Thoracic aorta (tissue), 2 donors: ENCODE measurements around the gene TEX29. TPM values are rescaled to one million over a fixed set of nuclear protein-coding genes. Genes with fewer than 3 reads are reported as not detected.
A peak's percentile ranks its signal among the peaks of the same experiment; 100 is the strongest.

Experiments used
- ATAC-seq: fragments of 150-250 bp; one replicate; pipeline ENCODE4 v1.8.0; 2017; ENCODE audit warnings: low read depth; ENCODE audit not compliant: insufficient number of reproducible peaks, low FRiP score
- DNase-seq: peaks from one replicate; pipeline ENCODE4 v3.0.0-alpha.2; 2020; ENCODE audit warnings: low spot score
- H3K27ac ChIP-seq, 2 donors: fragments of 200-600 bp; sonication (generic); 1 replicate in 1 of 2; 2 replicates in 1 of 2; pipeline ENCODE4 v1.5.1; 2016; ENCODE audit warnings: mild to moderate bottlenecking in 2 of 2, moderate library complexity in 2 of 2
- H3K27me3 ChIP-seq: fragments of 200-600 bp; sonication (generic); replicated peaks from 2 replicates; pipeline ENCODE4 v1.6.0; 2016; ENCODE audit warnings: mild to moderate bottlenecking; ENCODE audit not compliant: insufficient read depth
- H3K36me3 ChIP-seq: fragments of 200-600 bp; sonication (generic); one replicate; pipeline ENCODE4 v1.5.1; 2016
- H3K4me1 ChIP-seq, 2 donors: fragments of 200-600 bp; sonication (generic); 1 replicate in 1 of 2; 2 replicates in 1 of 2; pipeline versions ENCODE4 v1.5.1 to v1.6.0; 2016; ENCODE audit warnings: low read depth in 2 of 2, mild to moderate bottlenecking in 1 of 2; ENCODE audit not compliant: control insufficient read depth in 1 of 2
- H3K4me3 ChIP-seq: fragments of 200-600 bp; sonication (generic); 2 replicates; pipeline ENCODE4 v1.5.1; 2016; ENCODE audit warnings: mild to moderate bottlenecking
- H3K9me3 ChIP-seq: fragments of 200-600 bp; sonication (generic); 2 replicates; pipeline ENCODE4 v1.5.1; 2016
- total RNA-seq, 2 donors: library from RNA; depleted of rRNA; stranded (reverse); fragments of >200 nt; gene quantifications; one replicate each; pipeline versions ENCODE4 v1.1.0 to v1.2.3, GENCODE V29; 2016
- TF ChIP-seq, protein P1 (sequence below): fragments of 200-600 bp; sonication (generic); IDR thresholded peaks from one replicate; pipeline ENCODE4 v1.5.1; 2019; ENCODE audit warnings: antibody characterized with exemption

Gene TEX29
- total RNA-seq, 2 donors from 2014 or later = not detected

DNA sequence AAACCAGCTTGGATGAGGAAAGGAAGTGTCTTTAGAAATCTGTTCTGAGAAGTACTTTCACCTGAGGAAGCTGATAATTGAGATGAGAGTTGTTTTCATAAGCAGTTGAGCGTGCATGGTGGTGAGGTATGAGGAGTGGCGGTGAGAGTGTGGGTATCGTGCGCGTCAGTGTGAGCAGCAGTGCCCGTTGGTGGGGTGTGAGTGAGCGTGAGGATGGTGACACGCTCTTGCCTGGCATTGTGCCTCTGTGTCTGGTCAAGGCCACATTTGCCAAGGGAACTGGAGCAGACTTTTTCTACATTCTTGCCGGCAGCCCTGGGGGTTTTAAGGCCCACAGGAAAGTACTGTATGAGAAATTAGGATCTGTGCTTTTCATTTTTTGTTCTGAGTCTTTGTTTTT, 36.5 kb upstream of the TEX29 start:
- no peak overlapping the region for H3K4me3 ChIP-seq
- no peaks in the 10 kb centered on the region for H3K9me3 ChIP-seq
- H3K27ac ChIP-seq = peak overlapping the region; percentile 88 to 91
- peaks cover 39% of the 10 kb centered on the region for H3K36me3 ChIP-seq
- H3K27me3 ChIP-seq = no peaks in the 10 kb centered on the region
- ATAC-seq = no peak
- TF ChIP-seq, protein P1, sequence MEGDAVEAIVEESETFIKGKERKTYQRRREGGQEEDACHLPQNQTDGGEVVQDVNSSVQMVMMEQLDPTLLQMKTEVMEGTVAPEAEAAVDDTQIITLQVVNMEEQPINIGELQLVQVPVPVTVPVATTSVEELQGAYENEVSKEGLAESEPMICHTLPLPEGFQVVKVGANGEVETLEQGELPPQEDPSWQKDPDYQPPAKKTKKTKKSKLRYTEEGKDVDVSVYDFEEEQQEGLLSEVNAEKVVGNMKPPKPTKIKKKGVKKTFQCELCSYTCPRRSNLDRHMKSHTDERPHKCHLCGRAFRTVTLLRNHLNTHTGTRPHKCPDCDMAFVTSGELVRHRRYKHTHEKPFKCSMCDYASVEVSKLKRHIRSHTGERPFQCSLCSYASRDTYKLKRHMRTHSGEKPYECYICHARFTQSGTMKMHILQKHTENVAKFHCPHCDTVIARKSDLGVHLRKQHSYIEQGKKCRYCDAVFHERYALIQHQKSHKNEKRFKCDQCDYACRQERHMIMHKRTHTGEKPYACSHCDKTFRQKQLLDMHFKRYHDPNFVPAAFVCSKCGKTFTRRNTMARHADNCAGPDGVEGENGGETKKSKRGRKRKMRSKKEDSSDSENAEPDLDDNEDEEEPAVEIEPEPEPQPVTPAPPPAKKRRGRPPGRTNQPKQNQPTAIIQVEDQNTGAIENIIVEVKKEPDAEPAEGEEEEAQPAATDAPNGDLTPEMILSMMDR = no peak
- H3K4me1 ChIP-seq = peaks cover 23 to 58% of the 10 kb centered on the region in 2 donors
- no peak for DNase-seq

GRCh38 chr13:111284565-111284964, 35.9 kb upstream of the TEX29 start:
- peaks cover 23 to 58% of the 10 kb centered on the region in 2 donors for H3K4me1 ChIP-seq
- peak overlapping the region; percentile 88 to 91 for H3K27ac ChIP-seq
- ATAC-seq = no peak
- peaks cover 44% of the 10 kb centered on the region for H3K36me3 ChIP-seq
- H3K9me3 ChIP-seq = no peaks in the 10 kb centered on the region
- TF ChIP-seq, protein P1 = no peak
- no peaks in the 10 kb centered on the region for H3K27me3 ChIP-seq
- no peak overlapping the region for H3K4me3 ChIP-seq
- no peak for DNase-seq

DNA sequence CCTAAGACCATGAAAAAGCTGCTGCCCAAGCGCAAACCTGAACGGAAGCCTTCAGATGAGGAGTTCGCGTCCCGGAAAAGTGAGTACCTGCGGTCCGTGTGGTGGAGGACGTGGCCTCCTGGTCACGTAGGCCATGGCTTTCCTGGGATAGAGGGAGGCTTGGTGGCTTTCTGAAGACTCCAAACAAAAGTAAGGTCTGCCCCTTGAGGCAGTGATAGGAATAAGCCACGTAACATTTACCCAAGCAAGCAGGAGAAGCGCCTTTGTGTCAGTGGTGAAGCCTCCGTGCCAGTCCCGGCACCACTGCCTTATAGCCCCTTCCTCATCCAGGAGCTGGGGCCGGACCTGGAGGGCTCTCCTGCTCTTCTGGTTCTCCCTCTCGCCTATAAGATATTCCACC, 34.3 kb upstream of the TEX29 start:
- TF ChIP-seq, protein P1 = no peak
- Histone ChIP-seq H3K9me3 (no peaks in the 10 kb centered on the region), H3K4me3 (no peak overlapping the region), H3K27ac (no peak overlapping the region), H3K36me3 (peaks cover 57% of the 10 kb centered on the region), H3K27me3 (no peaks in the 10 kb centered on the region), H3K4me1 (peaks cover 17 to 45% of the 10 kb centered on the region in 2 donors)
- ATAC-seq (no peak), DNase-seq (no peak)

DNA sequence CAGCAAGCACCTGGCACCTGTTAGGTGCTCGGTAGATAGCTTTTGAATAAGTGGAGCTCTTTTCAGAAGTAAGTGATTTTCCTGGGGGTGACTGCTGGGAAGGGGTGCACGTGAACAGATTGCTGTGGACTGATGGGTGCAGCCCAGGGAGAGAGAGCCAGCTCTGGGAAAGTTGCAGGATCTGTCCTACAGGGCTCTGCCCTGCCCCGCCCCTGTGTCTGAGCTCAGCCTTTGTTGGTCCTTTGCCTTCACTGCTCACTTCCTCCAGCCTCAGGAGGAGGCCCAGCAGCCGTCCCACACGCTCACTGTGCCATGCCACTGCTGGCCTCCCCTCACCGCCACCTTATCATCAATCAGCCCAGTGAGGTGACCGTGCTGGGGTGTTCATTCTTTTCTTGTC, 33.7 kb upstream of the TEX29 start:
- H3K36me3 ChIP-seq = peaks cover 58% of the 10 kb centered on the region
- ATAC-seq = no peak
- H3K4me1 ChIP-seq = peaks cover 17 to 39% of the 10 kb centered on the region in 2 donors
- DNase-seq = no peak
- H3K27me3 ChIP-seq = no peaks in the 10 kb centered on the region
- TF ChIP-seq, protein P1 = no peak
- no peaks in the 10 kb centered on the region for H3K9me3 ChIP-seq
- H3K4me3 ChIP-seq = no peak overlapping the region
- H3K27ac ChIP-seq = no peak overlapping the region

GRCh38 chr13:111287201-111287600, 33.2 kb upstream of the TEX29 start:
- no peak for ATAC-seq
- H3K36me3 ChIP-seq = peaks cover 58% of the 10 kb centered on the region
- H3K27me3 ChIP-seq = no peaks in the 10 kb centered on the region
- no peaks in the 10 kb centered on the region for H3K9me3 ChIP-seq
- DNase-seq = no peak
- no peak overlapping the region for H3K27ac ChIP-seq
- H3K4me3 ChIP-seq = no peak overlapping the region
- TF ChIP-seq, protein P1 = no peak
- peaks cover 14 to 35% of the 10 kb centered on the region in 2 donors for H3K4me1 ChIP-seq
